HL-60/S4 (cell line): ENCODE measurements around the gene TMEM213.

Source experiments
- in situ Hi-C: fragments of 300-500 bp; cut with MboI; formaldehyde crosslinking; loops from 2 replicates; pipeline ENCODE4 v1.14.3; 2022; ENCODE audit warnings: low sequenced_read_pairs

The TMEM213 gene

DNA sequence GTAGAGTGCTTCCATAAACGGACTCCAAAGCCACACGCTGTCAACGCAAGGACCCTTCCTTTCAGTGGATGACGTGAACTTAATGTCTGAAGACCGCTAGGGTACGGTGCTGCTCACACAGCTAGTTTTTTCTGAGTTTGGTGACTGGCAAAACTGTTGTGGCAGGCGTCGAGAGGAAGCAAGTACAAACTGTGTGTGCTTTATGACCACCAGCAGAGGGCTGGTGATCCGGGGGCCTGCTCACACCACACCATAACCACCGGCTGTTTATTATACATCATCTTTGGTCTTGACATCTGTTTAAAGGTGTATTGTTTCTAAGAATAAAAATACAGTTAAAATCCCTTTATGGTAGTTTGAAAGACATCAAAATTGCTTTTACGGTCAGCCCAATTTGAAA, 37.3 kb downstream of the TMEM213 start:
- in situ Hi-C loops: no loop called here

DNA sequence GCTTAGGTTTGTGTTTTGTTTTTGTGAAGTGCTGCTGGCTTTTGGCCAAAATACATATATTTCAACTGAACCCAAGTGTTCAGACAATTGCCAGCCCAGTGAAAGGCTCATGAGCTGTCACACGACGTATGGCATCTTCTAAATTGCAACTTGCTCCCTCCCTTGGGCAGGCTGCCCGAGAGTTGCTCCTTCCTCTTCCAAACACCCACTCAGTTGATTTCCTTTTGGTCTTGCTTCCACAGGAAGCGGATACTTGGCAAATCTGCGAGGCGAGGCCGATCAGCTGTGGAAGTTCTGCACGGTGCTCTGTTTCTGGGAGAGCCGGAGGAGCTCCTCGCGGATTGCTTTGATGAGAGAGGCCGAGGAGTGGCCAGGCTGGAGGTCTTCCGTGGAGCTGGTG, 39.8 kb downstream of the TMEM213 start:
- in situ Hi-C loops: no loop called here

DNA sequence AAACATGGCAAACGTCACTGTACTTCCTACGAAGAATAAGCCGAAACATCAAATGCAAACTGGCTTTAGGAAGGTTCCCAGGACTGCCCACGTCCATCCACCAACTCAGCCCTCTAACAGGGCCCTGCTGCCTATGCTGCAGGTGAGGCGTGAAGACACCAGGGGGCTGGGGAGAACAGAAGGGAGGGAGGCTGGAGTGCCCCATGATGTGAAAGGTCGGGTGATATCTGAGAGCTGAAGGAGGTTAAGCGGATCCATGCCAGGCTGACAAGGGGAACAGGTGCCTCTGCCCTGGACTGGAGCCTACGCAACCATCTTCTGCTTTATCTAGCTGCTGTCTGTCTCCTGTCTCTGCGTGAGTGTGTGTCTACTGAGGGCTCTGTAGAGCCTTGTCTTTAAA, 40.4 kb downstream of the TMEM213 start:
- in situ Hi-C loops: no loop called here

DNA sequence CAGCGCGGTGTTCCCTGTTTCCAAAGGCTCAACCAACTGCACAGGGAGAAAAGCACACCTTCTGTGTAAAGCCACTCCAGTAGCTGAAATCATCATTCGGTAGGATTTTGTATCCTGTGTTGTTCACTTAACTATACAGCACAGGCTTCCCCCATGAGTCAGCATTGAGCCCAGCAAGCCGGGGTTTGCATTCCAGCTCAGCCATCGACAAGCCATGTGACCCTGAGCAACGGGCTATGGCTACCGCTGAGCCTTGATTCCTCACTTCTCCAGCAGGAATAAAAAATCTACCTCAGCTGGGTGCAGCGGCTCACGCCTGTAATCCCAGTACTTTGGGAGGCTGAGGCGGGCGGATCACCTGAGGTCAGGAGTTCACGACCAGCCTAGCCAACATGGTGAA, 44.3 kb downstream of the TMEM213 start:
- in situ Hi-C loops: no loop called here

DNA sequence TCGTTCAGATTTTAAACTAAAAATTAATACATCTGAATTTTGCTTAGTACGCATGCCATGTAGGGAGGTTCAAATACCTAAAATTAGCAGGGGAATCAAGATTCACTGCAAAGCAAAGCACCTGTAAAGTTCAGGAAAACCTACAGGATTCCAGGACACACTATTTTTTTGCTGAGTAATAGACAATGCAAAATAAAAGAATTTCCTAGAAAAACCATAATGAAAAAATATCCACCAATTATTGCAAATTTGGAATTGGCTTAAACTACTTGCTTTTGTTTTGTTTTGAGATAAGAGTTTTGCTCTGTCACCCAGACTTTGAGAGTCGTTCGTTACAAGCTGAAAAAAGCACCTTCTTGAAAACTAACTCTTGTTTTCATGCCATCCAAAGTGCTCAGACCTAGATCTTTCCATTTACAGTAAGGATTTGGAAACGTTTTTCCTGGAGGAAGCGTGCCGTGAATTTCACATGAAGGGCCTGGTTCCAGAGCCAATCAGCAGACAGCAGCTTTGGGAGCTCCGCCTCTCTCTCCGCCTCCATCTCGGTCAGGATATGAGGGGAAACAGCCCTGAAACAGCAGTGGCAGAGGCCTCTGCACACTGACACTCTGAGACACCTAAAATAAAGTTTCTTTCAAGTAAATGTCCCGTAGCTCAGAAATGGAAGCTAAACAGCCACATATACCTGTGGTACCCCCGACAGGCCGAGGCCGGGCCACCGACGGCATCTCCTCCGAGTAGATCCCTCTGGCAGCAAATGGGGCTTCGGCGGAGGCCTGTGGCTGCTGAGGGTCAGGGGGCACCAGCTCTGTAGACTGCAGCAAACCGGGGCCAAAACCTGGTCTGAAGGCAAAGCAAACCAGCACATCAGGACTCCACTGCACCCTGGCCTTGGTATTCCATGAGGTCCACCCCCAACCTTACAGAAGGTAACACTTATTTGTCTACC, 46.1 kb downstream of the TMEM213 start:
- in situ Hi-C loops: no loop called here

DNA sequence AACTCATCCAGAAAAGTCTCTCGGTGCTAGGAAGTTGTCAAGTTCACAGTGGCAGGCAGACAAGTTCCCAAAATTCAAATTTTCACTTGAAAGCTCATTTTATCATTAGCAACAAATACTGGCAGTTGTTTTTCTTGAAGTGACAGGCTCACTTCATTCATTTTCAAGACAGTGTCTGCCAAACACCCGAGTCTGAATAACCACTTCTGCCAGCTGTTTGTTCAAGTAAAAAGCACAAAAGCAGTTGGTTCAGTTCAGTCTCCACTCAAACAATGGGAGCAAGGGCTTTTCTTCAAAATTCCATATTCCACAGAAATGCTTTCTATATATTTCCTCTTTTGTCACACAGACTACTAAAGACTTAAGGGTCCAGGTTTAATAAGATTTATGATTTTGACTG, 47.9 kb downstream of the TMEM213 start:
- in situ Hi-C loops: no loop called here

DNA sequence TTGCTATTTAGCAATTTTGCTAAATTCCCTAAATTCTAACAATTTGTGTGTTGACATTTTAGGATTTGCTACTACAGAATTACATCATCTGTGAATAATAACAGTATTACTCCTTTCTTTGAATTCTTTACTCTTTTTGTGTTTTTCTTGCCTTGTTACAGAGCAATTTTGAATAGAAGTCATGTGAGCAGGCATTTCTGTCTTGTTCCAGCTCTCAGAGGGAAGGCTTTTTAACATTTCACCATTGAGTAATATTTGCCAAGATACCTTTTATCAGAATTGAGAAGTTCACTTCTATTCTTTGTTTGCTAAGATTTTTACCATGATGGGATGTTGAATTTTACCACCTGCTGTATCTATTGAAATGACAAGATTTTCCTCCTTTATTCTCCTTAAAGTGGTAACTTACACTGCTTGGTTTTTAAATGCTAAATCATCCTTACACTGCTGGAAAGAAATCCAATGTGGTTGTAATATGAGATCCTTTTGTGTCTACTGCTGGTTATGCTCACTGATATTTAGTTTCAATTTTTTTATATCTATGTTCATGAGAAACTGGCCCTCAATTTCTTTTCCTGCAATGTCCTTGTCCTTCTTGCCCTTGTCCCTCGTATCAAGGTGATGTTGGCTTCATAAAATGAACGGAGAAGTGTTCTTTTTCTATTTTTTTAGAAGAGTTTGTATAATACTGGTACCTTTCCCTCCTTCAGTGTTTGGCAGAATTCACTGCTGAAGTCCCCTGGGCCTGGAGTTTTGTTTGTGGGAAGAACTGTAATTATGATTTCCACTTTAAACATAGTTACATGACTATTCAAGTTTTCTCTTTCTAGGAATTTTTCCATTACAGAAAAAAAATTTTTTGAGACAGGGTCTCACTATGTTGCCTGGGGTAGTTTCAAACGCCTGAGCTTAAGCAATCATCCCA, 50.5 kb downstream of the TMEM213 start:
- in situ Hi-C loops: no loop called here

DNA sequence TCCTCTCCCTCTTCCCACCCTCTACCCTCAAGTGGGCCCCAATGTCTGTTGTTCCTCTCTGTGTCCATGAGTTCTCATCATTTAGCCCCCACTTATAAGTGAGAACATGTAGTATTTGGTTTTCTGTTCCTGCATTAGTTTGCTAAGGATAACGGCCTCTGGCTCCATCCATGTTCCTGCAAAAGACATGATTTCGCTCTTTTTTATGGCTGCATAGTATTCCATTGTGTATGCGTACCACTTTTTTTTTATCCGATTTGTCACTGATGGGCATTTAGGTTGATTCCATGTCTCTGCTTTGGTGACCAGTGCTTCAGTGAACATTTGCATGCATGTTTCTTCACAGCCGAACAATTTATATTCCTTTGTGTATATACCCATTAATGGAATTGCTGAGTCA, 51.9 kb downstream of the TMEM213 start:
- in situ Hi-C loops: no loop called here

DNA sequence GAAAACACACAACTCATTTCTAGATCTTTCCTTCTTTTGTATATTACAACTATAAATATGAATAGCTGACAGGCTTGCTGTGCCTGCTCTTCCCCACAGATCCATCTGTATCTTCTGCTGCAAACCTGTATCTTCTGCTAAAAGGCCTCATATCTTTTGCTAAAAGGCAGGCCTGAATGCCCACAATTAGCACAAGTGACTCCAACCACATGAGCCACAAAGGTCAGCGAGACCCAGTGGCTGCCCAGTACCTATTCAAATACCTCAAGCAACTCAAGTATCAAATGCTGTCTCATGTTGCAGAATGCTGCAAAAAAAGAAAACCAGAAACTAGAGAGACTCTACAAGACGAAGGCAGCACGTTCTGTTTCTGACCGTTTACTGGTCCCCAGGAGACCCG, 54.7 kb downstream of the TMEM213 start:
- in situ Hi-C loops: no loop called here

DNA sequence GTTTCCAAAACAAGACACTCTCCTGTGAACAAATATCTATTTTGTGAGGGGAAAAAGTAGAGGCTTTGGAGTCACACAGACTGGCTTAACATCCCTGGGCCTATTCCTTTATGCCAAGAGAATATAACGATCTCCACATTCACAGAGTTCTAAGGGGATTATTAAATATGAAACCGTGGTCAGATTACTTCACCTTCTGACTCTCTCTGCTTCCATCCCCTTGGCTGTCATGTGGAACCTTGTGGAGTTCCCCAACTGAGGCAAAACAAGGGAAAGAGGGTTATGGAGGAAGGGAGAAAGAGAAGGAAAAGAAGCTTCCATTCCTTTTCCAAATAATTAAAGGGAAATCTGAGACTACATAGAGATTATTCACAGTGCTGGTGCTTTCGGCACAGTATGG, 55.7 kb downstream of the TMEM213 start:
- in situ Hi-C loops: no loop called here

DNA sequence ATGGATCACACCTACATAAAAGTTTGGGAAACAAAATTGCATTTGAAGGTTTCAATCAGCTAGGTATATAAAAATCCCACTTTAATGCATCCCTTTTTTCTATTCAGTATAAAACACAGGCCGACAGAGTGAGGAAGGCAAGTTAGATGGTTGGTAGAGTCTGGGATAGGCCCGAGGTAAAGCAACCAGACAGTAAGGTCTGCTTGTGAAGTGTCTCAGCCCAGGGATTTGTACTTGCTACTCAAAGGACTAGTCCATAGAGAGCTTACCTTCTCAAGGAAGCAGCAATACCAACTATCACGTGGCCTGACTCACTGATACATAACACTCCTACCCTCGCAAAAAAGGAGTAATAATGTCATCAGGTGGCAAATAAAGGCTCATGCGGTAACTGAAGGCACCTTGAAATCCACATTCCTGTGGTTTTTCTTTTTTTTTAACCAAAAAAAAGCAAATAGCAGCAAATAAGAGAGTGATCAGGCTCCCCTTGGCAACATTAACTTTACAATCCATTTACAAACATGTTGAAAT, 56.4 kb downstream of the TMEM213 start:
- in situ Hi-C loops: no loop called here

DNA sequence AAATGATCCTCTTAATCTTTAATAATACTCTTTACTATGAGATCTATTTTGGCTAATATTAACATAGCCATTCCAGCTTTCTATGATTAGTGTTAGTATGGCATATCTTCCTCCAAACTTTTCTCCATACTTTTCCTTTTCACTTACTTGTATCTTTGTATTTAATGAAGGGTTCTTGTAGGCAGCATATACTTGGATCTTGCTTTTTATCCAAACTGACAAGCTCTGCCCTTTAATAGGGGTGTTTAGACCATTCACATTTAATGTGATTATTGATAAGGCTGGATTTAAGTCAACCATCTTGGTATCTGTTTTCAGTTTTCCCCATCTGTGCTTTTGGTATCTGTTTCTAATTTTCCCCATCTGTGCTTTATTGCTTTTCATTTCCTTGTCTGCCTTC, 59.9 kb downstream of the TMEM213 start:
- in situ Hi-C loops: no loop called here

DNA sequence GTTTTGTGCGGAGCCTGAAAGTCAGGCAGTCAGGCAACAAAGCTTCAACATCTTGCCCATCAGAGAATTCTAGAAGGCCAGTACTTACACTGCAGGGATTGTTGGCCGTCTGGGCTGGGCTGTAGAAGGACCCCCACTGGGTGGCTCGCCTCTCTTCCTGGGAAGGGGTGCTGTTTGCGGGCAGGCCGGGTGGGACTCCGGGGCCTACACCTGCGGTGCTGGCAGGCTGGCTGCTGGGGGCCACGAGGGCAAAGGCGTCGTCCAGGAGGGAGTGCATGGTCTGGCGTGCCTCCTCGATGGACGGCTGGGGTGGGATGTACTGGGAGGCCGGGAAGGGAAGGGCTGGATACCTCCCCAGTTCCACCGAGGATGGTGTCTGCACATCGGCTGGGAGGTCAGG, 63.3 kb downstream of the TMEM213 start:
- in situ Hi-C loops: no loop called here

DNA sequence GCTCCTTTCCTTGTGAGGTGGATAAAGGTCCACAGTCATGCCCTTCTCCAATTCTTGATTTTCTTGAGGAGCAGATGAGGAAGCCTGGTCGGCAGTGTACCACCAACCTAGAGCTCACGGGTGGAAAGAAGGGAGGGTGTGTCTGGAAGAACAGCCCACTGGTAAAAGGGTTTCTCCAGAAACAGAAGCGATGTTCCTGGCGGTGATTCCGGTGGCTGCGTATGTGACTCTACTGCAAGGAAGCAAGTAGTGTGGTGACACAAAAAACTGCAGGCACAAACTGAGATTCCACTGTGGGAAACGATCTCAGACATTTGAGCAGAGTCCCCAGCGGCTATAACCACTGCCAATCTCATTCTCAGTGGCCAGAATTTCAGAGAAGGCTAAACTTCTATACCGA, 66.1 kb downstream of the TMEM213 start:
- in situ Hi-C loops: no loop called here

DNA sequence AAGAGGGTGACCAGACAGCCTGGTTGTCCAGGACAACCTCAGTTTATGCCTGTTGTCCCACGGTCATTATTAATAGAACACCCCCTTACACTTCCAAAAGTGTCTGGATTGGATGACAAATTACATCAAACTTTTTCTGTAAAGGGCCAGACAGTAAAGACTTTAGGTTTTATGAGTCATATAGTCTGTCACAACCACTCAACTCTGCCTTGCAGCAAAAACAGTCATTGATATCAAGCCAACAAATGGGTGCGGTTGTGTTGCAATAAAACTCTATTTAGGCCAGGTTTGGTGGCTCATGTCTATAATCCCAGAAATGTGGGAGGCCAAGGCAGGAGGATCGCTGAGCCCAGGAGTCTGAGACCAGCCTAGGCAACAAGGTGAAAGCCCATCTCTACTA, 66.9 kb downstream of the TMEM213 start:
- in situ Hi-C loops: no loop called here

DNA sequence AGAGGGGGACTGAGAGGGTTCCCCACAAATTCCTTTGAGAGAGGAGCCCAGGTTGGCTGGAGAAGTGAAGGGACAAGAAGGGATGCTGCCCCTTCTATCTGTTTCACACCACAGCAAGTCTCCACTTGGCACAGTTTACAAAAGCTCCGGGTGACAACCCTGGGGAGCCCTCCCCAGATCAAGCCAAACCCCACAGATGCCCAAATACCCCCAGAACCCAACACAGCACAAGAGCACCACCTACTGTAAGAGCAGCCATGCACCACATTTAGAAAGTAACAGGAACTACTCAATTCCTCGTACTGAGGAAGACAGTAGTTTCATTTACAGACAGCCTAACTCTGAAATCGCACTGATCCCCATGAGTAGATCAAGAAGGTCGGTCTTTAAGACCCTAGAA, 68.0 kb downstream of the TMEM213 start:
- in situ Hi-C loops: no loop called here

DNA sequence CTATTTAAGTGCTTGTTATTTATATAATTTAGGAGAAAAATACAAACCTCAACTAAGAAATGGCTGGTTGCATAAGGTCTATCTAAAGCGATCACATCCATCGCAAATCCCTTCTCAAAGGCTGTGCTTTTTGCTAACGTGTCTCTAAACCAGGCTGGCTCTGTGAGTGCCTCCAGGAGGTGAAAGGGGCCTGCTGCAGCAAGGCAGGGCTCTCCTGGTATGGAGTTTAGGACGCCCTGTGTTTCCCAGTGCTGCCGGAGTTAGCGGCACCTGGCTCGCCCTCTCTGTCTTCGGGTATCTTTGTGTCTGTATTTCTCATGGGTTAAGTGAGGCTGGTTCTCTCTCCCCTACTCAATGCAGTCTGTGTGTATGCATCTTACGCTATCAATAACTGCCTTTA, 68.6 kb downstream of the TMEM213 start:
- in situ Hi-C loops: no loop called here

DNA sequence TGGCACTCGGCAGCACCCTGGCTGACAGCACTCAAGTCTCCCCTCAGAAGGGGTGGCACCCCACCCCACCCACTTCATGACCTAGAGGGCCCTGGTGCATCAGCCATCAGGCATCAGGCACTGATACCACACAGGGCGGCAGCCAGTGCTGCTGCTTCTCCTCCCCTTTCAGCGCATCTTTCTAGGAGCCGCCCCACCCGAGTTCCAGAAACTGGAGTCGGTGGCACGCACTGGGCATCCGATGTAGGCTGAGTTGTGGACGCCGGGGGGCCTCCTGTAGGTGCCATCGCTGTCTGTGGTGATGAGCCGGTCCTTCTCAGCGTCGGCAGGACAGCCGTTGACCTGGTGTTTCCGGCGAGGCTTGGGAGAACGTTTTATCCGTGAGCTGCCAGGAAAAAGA, 70.0 kb downstream of the TMEM213 start:
- in situ Hi-C loops: no loop called here

DNA sequence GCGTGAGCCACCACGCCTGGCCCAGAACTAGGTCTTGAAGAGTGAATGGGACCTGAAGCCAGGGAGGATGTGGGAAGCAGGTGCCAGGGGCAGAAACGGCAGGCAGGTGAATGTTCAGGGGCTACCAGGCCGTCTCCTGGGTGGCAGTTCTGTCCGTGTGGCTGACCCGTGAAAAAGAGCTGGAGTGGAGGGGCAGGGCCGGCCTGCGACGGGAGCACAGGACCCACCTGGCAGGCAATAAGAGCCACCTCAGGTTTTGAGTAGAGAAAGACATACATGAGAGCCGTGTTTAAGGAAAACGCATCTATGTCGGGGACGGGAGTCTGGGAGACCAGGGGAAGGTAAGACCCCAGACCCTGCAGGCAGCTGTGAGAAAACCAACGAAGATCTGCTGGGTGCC, 70.9 kb downstream of the TMEM213 start:
- in situ Hi-C loops: no loop called here

DNA sequence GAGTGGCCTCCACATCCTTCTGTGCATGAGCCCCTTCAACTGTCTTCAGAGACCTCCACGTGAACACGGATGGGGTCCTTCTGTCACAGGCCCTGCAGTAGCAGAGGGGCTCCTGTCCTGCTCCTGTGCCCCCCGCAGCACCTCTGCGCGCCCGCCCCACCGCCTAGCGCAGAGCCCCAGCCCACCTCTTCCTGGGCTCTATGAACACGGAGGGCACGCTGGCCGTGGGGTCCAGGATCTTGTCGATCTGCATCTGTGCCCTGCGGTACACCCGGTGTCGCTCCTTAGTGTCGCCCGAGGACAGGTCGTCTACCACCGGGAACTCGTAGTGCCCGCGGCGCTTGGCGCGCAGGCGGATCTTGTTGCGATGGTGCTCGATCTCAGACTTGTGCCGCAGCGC, 71.6 kb downstream of the TMEM213 start:
- in situ Hi-C loops: no loop called here

DNA sequence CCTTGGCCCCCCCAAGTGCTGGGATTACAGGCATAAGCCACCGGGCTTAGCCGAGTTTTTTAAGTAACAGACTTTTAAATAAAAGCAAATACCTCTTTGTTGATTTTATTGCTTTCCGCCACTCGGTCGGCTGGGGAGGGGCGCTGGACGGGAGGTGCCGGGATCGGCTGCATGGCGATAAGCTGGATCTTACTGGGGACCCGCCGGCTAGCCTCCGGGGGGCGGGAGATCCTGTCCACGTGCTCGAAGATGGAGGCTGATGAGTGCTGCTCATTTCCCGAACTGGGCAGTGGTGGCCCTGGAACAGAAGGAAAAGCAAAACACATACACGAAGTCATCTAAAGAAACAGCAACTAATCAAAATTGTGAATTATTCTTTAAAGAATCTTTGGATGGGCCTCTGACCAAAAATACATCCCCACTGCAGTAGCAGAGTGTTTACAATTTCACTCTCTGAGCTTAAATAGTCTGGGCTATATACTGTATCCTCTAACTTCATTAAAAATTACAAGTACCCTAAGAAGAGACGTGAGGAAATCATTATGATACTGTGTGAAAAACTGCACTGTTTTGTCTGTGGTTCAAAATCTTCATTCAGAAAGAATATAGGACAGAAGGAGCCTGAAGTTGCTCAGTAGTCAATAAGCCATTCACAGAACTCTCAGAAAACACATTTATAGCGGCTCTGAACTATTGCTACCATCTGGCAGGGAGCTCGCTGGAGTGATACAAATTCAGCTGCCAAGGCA, 73.4 kb downstream of the TMEM213 start:
- in situ Hi-C loops: no loop called here
